Measurements from ENCODE around the gene NAPA.

Gene NAPA

DNA sequence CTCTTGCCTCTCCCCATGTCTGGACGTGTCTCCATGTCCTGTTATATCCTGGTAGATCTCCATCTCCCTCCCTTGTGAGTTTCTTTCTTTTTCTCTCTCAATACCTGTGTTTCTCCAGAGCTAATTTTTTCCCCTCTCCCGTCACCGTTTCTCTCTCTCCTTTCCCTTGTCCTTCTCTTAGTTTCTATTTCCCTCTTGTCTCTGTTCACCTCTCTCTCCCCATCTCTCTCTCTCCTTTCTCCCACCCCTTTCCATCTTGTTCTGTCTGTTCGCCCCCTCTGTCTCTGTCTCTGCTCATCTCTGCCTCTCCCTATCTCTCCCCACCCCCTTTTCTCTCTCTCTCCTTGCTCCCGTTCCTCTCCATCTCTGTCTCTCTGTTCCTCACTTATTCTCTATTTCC is 56.2 kb downstream of the NAPA start:
- DNase-seq (ENCODE audit: low read depth in 2 of 2) = no peak

DNA sequence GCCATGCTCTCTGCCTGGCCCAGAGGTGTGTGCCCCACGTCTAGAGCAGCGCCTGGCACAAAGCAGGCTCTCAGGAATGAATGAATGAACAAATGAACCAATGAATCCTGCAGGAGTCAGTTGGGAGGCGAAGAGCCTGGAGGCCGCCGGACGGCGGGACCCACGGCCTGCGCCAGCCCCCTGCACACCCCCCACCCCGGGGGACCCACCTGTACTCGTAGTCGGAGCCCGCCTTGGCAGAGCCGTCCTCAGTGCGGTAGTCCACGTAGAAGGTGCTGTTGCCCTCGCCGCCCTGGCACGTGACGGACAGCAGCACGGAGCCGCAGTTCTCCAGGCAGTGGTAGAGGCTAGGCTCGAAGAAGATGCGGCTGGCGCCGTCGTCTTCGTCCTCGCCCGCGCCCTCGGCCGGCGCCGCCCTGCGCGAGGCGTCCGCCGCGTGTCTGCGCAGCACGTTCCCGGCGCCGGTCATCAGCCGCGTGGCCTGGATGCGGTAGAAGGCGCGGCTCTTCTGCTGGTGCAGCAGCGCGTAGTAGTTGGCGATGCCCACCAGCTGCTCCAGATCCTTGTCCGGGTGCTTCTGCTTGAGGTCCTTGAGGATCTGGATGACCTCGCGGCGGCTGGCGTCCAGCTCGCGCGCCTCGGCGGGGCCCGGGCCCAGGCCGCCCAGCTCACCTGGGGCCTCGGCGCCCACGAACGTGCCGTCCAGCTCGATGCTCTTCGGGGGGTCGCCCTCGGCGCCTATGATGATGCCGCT is 58.0 kb downstream of the NAPA start:
- no peak for DNase-seq (ENCODE audit: low read depth in 2 of 2)

DNA sequence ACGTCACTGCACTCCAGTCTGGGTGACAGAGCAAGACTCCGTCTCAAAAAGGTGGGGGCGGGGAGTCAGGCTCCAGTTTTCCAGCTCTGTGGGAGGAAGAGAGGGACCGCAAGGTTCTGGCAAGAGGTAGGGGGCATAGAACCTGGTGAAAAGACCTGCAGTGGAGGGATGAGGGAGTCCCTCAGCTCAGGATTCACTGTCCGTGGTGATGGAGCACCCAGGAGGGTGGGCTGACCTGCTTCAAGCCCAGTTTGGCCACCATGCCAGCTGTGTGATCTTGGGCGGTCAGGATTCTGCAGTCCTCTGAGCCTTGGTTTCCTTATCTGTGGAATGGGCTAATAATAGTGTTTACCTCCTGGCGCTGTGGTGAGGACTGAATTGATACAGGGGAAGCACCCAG is 64.4 kb downstream of the NAPA start:
- no peak for DNase-seq (ENCODE audit: low read depth in 2 of 2)

DNA sequence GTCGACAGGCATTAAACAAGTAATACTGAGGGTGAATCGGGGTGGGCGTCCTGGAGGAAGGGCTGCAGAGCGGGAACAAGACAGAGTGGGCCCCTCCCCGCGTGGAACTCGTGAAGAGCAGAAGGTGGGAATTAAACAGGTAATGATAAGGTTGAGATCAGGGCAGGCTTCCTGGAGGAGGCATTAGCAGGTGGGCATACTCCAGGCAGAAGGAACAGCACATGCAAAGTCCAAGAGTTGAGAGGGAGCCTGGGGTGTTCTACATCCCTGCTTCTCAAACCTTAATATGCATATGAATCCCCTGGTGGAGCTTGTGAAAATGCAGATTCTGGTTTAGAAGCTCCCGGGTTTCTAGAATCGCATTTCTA is 66.5 kb downstream of the NAPA start:
- DNase-seq (ENCODE audit: low read depth in 2 of 2) = no peak

DNA sequence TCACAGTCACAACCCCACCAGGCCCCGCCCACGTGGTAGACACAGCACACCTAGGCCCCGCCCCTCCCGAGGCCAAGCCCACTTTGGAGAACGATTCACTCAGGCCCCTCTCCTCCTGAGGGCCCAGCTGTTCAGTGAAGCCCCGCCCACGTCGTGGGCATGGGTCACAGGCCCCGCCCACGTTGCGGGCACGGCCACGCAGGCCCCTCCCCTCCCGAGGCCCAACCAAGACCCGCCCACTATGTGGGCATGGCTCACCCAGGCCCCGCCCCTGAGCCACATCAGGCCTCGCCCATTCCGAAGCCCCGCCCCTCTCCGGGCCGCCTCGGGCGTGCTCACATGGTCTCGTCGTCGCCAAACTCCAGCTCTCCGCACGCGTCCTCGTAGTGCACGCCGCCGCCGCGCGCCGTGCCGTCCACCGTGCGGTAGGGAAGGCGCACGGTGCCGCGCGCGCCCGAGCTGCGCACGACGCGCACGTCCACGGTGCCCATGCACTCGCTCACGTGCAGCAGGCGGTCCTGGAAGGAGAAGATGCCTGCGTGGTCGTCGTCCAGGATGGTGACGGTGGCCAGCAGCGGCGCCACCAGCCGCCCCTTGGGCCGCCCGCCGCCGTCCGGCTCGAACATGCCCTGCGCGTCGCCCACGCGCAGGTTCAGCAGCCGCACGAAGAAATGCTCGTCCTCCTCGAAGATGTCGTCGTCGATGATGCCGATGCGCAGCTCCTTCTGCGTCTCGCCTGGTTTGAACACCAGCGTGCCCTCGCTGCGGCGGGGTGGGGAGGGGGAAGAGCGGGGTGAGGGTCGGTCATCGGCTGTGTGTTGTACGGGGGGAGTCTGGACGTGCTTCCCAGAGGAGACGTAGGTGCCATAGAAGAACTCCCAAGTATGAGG is 67.1 kb downstream of the NAPA start:
- peak; percentile 54 to 83 for DNase-seq (ENCODE audit: low read depth in 2 of 2)

DNA sequence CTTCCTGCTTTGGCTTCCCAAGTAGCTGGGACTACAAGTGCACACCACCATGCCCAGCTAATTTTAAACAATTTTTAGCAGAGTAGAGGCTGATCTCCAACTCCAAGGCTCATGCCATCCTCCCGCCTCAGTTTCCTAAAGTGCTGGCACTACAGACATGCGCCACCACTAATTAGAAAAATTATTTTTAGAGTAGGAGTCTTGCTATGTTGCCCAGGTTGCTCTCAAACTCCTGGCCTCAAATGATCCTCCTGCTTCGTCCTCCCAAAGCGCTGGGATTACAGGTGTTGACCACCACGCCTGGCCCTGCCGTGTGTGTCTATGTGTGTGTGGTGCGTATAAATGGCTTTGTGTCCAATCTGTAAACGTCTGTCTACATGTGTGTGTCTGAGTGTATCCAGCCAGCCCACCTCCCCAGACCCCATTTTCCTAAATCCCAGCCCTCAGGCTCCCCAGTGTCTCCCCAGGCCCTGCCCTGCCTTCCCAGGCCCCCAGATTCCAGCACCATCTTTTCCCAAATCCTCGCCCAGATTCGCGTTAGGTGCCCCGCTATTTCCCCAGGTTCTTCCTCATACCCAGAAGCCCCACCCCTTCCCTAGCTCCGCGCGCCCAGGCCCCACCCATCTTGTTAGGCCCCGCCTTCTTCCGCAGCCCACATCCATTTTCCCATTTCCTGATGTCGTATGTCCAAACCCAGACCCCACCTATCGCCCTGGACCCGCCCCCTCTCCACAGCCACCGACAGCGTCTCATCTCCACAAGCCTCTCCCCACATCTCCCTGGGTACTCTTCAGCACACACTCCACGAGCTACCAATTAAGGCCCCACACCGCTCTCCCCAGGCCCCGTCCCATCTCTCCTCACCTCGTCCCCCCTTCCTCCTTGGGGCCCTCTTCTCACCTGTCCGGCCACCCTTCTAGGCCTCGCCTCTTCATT is 68.1 kb downstream of the NAPA start:
- peak in 1 of 2 donors; percentile 34 for DNase-seq (ENCODE audit: low read depth in 2 of 2)

DNA sequence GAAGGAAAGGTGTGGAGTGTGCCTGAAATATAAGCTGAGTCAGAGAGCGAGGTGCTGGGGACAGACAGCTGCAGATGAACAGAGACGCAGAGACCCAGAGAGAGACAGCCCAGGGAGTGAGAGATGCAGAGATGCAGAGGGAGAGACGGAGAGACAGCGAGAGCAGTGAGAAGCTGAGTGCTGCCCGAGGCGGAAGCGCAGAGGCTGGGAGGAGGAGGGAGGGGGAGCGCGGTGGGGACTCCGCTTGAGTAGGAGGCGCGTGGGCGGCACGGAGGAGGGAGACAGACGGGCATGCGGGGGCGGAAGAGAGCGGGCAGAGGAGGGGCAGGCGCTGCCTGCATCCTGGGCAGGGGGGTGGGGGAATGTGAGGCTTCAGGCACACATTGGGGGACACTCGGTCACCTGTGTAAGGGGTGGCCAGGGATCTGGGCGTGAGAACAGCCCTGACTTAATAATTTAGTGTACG is 68.9 kb downstream of the NAPA start:
- DNase-seq (ENCODE audit: low read depth in 2 of 2) = peak in 1 of 2 donors; percentile 29

DNA sequence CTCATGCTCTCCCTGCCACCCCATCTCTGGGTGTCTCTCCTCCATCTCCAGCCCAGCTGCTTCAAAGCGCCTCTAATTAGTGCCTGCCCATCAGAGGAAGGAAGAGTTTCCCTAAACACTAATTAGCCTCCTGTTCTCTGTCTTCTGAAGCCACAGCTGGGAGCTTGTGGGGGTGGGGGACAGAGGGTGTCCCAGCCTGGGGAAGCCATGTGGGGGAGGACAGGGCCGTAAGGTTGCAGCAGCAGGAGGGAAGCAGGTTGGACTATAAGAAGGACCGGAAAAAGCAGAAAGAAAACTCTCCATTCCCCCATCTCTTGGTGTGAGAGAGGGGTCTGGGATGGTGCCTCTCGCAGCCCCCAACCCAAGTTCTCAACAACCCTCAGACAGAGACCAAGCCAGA is 69.3 kb downstream of the NAPA start:
- DNase-seq (ENCODE audit: low read depth in 2 of 2) = no peak

DNA sequence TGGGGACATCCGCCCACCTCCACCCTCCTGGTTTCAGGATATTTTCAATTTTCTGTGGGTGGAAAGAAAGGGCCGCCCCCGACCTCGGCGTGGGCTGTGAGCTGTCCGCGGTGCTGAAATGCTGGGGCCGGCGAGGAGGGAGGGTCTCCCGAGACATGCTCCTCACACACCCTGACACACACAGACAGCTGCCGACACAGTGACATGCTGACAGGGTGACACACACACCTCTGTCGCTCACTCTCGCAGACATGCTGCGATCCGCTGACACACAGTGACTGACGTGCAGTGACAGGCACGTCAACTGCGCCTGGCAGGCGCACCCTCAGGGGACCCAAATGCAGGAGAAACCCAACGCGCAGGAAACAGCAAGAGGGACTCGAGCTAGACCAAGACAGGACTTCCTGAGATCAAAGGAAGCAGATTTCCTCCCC is 70.5 kb downstream of the NAPA start:
- DNase-seq (ENCODE audit: low read depth in 2 of 2) = no peak

DNA sequence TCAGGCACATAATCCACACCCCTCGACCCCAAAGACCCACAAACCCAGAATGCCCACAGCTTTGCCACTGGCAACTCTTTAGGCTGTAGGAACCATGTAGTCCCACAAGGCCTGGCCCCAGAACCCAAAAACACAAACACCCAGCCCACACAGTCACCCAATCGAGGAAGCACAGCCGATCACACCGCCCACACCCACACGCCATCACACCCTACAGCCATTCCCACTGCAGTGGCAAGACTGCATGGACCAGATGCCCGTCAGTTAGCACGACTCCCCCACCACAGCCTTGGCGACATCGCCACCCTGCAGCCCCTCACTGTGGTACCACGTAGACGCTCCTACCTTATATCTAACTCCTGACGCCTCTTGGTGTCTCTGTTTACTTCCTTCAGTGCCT is 71.5 kb downstream of the NAPA start:
- no peak for DNase-seq (ENCODE audit: low read depth in 2 of 2)

DNA sequence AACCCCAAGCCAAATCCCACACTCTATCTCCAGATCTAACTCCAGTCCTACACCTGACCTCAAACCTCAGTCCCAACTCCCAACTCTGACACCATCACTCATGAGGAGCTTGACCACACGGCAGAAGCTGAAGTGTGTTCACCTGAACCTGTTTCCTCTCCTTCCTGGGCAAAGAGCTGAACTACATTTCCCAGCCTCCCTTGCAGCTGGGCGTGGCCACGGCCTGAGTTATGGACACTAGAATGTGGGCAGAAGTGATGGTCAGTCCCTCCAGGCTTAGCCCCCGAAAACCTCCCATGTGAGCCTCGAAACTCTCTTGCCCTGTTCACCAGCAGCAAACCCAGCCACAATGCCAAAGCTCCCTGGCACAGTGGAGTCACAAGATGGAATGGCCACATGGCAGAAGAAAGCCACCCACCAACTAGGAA is 76.1 kb downstream of the NAPA start:
- DNase-seq (ENCODE audit: low read depth in 2 of 2) = no peak

Measured in stimulated activated CD4-positive, alpha-beta T cell treated with anti-CD3 and anti-CD28 coated beads, Interleukin-4, amount 100 ng/mL, for 48 hours (primary cell).